Body of pancreas (tissue), 4 donors: ENCODE measurements around the gene CS. TPM values are rescaled to one million over a fixed set of nuclear protein-coding genes. Genes with fewer than 3 reads are reported as not detected.

ENCODE experiments used
- ATAC-seq: fragments of 150-250 bp; one replicate; pipeline ENCODE4 v1.9.1; 2016
- DNase-seq, 4 donors: peaks; one replicate each; pipeline ENCODE4 v3.0.0-alpha.2; 2019
- H3K27ac ChIP-seq, 4 donors: fragments of 200-600 bp; sonication (generic); 1 replicate in 3 of 4; 2 replicates in 1 of 4; pipeline versions ENCODE4 v1.5.1 to v1.6.1; 2016 to 2019; ENCODE audit warnings: mild to moderate bottlenecking in 1 of 4, mixed read lengths in 1 of 4, moderate library complexity in 1 of 4
- H3K27me3 ChIP-seq, 2 donors: fragments of 200-600 bp; sonication (generic); one replicate each; pipeline ENCODE4 v1.6.0; 2016; ENCODE audit warnings: mild to moderate bottlenecking in 1 of 2
- H3K36me3 ChIP-seq, 2 donors: fragments of 200-600 bp; sonication (generic); replicated peaks in 1 of 2; 2 replicates each; pipeline ENCODE4 v1.5.1; 2016; ENCODE audit warnings: low read depth in 2 of 2; ENCODE audit not compliant: insufficient read depth in 1 of 2
- H3K4me1 ChIP-seq: fragments of 200-600 bp; sonication (generic); one replicate; pipeline ENCODE4 v1.6.0; 2016
- H3K4me3 ChIP-seq, 2 donors: fragments of 200-600 bp; sonication (generic); 1 replicate in 1 of 2; 2 replicates in 1 of 2; pipeline ENCODE4 v1.5.1; 2016 to 2019
- H3K9me3 ChIP-seq, 3 donors: fragments of 200-600 bp; sonication (generic); 1 replicate in 2 of 3; 2 replicates in 1 of 3; pipeline ENCODE4 v1.5.1; 2016
- POLR2A ChIP-seq, 3 donors: fragments of 450-650 bp; IDR thresholded peaks; one replicate each; pipeline ENCODE4 v1.6.1; 2016; ENCODE audit warnings: antibody characterized with exemption in 3 of 3, mild to moderate bottlenecking in 2 of 3
- WGBS, 2 donors: methylation state at CpG; one replicate each; pipeline ENCODE4 v1.1.5; 2017; 5-methylcytosine and 5-hydroxymethylcytosine counted together
- intact Hi-C: fragments of 100-400 bp; cut with DNase I; formaldehyde crosslinking; loops from one replicate; pipeline ENCODE4 v1.15.1; 2023
- total RNA-seq, 2 donors: library from RNA; depleted of rRNA; stranded (reverse); fragments of >200 nt; gene quantifications; one replicate each; pipeline ENCODE4 v1.1.0, GENCODE V29; 2016
- TF ChIP-seq, protein P1 (sequence below), 7 experiments: fragments of 450-650 bp in 4 of 7; fragments of 200-600 bp in 3 of 7; sonication (generic) in 3 of 7; IDR thresholded peaks; one replicate each; pipeline ENCODE4 v1.5.1; 2016 to 2019; ENCODE audit warnings: antibody characterized with exemption in 7 of 7

Gene CS
- total RNA-seq, 2 donors from 2014 or later: 66.2 to 88.0 TPM

DNA sequence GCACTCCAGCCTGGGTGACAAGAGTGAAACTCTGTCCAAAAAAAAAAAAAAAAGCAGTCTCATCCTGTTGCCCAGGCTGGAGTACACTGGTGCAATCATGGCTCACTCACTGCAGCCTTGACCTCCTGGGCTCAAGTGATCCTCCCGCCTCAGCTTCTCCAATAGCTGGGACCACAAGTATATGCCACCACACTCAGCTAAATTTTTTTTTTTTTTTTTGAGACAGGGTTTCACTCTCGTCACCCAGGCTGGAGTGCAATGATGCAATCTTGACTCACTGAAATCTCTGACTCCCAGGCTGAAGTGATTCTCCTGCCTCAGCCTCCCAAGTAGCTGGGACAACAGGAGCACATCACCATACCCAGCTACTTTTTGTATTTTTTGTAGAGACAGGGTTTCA lies 20.9 kb upstream of the CS start:
- ATAC-seq: no peak
- Histone ChIP-seq H3K4me3 (no peak overlapping the region), H3K4me1 (peaks cover 9% of the 10 kb centered on the region), H3K9me3 (no peaks in the 10 kb centered on the region), H3K27me3 (no peaks in the 10 kb centered on the region), H3K27ac (no peak overlapping the region), H3K36me3 (peaks cover 5 to 43% of the 10 kb centered on the region in 2 donors)
- 82 to 90% methylated on average over 2 of the region's 2 CpGs for WGBS, 2 donors
- TF ChIP-seq, protein P1, sequence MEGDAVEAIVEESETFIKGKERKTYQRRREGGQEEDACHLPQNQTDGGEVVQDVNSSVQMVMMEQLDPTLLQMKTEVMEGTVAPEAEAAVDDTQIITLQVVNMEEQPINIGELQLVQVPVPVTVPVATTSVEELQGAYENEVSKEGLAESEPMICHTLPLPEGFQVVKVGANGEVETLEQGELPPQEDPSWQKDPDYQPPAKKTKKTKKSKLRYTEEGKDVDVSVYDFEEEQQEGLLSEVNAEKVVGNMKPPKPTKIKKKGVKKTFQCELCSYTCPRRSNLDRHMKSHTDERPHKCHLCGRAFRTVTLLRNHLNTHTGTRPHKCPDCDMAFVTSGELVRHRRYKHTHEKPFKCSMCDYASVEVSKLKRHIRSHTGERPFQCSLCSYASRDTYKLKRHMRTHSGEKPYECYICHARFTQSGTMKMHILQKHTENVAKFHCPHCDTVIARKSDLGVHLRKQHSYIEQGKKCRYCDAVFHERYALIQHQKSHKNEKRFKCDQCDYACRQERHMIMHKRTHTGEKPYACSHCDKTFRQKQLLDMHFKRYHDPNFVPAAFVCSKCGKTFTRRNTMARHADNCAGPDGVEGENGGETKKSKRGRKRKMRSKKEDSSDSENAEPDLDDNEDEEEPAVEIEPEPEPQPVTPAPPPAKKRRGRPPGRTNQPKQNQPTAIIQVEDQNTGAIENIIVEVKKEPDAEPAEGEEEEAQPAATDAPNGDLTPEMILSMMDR (IDR thresholded peaks at IDR 0.05): no peak
- no peak for TF ChIP-seq POLR2A (IDR thresholded peaks at IDR 0.05)
- no peak for DNase-seq
- intact Hi-C loops: no loop called here

DNA sequence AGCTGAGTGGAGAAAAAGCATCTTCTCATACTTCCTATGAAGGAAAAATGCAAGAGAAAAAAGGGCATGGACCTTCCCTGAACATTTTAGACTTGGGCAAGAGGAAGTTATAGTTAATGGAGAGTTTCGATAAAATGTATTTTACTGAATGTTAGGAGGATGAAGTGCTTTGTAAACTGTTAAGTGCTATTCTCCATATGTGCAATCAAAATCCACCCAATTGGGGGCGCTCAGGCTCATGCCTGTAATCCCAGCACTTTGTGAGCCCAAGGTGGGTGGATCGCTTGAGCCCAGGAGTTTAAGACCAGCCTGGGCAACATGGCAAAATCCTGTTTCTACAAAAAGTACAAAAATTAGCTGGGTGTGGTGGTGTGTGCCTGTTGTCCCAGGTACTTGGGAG lies 17.5 kb upstream of the CS start:
- Histone ChIP-seq H3K4me3 (no peak overlapping the region), H3K27me3 (no peaks in the 10 kb centered on the region), H3K9me3 (no peaks in the 10 kb centered on the region), H3K4me1 (peaks cover 22% of the 10 kb centered on the region), H3K36me3 (peaks cover 0 to 17% of the 10 kb centered on the region in 2 donors), H3K27ac (no peak overlapping the region)
- TF ChIP-seq POLR2A (IDR thresholded peaks at IDR 0.05): no peak
- TF ChIP-seq, protein P1 (IDR thresholded peaks at IDR 0.05): no peak
- WGBS, 2 donors: 95 to 98% methylated on average over 3 of the region's 3 CpGs
- ATAC-seq (no peak), DNase-seq (no peak)
- intact Hi-C loops: loop anchor here (10.0 kb wide), 1 partner anchor 137 kb away; the partner anchor contains the start of gene MIP

DNA sequence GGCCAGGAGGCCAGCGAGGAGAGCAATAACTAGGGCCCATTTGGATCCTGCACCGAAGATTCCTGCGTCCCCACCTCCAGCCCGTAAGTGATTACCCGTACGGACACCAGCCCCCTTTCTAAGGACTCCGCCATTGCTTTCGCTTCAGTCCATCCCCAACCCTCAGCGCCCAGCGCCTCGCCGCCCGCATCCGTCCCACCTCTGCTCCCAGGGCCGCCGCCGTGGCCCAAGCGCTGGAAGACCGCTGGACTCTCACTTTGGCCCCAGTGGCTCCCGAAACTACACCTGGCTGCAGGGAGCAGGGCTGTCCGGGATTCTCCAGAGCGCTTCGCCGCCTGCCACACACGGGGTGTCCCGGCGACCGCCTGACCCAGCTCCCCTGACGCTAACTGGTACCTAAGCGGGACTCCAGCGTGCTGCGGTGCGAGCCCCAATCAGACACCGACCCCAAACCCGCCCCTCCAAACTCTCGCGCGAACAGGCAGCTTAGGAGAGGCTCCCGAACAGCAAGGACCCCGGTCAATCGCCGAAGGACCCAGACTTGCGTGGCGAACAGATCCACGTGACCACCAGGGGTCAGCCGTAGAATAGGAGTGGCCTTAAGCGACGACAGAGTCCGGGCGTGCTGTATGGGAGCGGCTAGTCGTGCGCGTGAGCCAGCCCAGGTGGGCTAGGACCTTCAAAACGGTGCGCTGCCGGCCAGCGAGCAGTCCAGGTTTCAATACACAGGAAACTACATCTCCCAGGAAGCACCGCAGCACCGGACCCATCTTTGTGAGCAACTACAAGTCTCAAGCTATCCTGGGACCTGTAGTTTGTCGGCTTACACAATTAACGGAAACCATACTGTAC lies 15.7 kb upstream of the CS start, which contains the start of gene CNPY2:
Gene CNPY2, minus strand, starts transcription at position 367 of the 852 bp plus-strand sequence. CDS start 771 bp downstream, outside the sequence.
- ATAC-seq (peak; percentile 91), DNase-seq (peak; percentile 96 to 98 (median 96))
- intact Hi-C loops: loop anchor here (10.0 kb wide), 1 partner anchor 139 kb away; the partner anchor contains the start of gene MIP
- Histone ChIP-seq H3K27me3 (no peaks in the 10 kb centered on the region), H3K36me3 (peaks cover 0 to 17% of the 10 kb centered on the region in 2 donors), H3K4me3 (peak within 1 kb of the TSS; percentile 72 to 89), H3K9me3 (no peaks in the 10 kb centered on the region), H3K27ac (peak within 1 kb of the TSS; percentile 95 to 98 (median 97)), H3K4me1 (peaks cover 22% of the 10 kb centered on the region)
- peak; percentile 74 to 96 (median 92) for TF ChIP-seq POLR2A (IDR thresholded peaks at IDR 0.05)
- TF ChIP-seq, protein P1 (IDR thresholded peaks at IDR 0.05): peak in 4 of 7 experiments; percentile 11 to 49 (median 42)
- 0 to 4% methylated on average over 4 to 61 of the region's 62 CpGs for WGBS, 2 donors

DNA sequence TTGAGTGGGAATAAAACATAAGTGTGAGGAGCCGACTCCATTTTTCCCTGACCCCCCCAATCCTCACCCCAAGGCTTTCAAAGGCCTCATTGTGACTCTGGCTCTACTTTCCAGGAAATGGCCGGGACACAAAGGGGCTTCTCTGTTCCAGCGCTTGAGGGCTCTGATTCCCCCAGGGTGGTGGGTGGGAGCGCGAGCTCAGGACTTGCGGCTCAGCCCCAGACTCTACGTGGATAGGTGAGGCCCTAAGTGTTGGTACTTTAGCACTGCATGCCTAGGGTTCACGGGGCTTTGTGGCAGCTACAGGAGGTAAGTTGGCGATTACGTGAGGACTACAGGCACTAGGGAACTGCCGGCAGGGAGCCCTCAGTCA lies 15.1 kb upstream of the CS start:
- no peak for ATAC-seq
- peak in 2 of 4 donors; percentile 15 to 16 for DNase-seq
- intact Hi-C loops: loop anchor here (10.0 kb wide), 1 partner anchor 140 kb away; the partner anchor contains the start of gene MIP
- H3K9me3 ChIP-seq: no peaks in the 10 kb centered on the region
- peaks cover 0 to 19% of the 10 kb centered on the region in 2 donors for H3K36me3 ChIP-seq
- peak overlapping the region; percentile 95 to 98 (median 97) for H3K27ac ChIP-seq
- H3K4me1 ChIP-seq: peaks cover 22% of the 10 kb centered on the region
- peak overlapping the region; percentile 72 to 89 for H3K4me3 ChIP-seq
- TF ChIP-seq POLR2A (IDR thresholded peaks at IDR 0.05): no peak
- TF ChIP-seq, protein P1 (IDR thresholded peaks at IDR 0.05): no peak
- WGBS, 2 donors: 0 to 1% methylated on average over 1 to 11 of the region's 11 CpGs
- no peaks in the 10 kb centered on the region for H3K27me3 ChIP-seq
